Panc1 (cell line): ENCODE results near the gene MSX1. TPM values are rescaled to one million over a fixed set of nuclear protein-coding genes. Genes with fewer than 3 reads are reported as not detected.

ENCODE experiments used
- ATAC-seq: fragments of 200-7000 bp; cut with Tn5 transposase; 2 replicates; pipeline ENCODE4 v1.9.1; 2020; ENCODE audit warnings: mild to moderate bottlenecking, moderate library complexity
- BruUV-seq: library from RNA; stranded (reverse); fragments of 400-500 nt; replicated peaks from 2 replicates; lab custom pipeline; 2021; lab: Mats Ljungman, UMichigan
- CTCF ChIA-PET: fragments of 300-600 bp; sonication (Branson Sonifier 250); formaldehyde crosslinking; loops from one replicate; lab custom pipeline; 2022; ENCODE audit warnings: antibody characterized with exemption; lab: Charles Lee
- POLR2A ChIA-PET: fragments of 300-600 bp; sonication (Branson Sonifier 250); formaldehyde crosslinking; loops from one replicate; lab custom pipeline; 2022; ENCODE audit warnings: antibody characterized with exemption; lab: Charles Lee
- DNase-seq: peaks from one replicate; pipeline ENCODE4 v3.0.0-alpha.2; 2010; ENCODE audit warnings: low read depth, low spot score
- H3K27ac ChIP-seq: 2 replicates; pipeline ENCODE4 v1.5.1; 2011; ENCODE audit warnings: mild to moderate bottlenecking, low read length, inconsistent platforms
- H3K27me3 ChIP-seq: fragments of 200-500 bp; sonication (Bioruptor generic); 2 replicates; pipeline ENCODE4 v1.6.0; 2014; ENCODE audit warnings: low read length, inconsistent platforms; ENCODE audit not compliant: control insufficient read depth, insufficient read depth
- H3K36me3 ChIP-seq: fragments of 200-500 bp; sonication (Bioruptor generic); 2 replicates; pipeline ENCODE4 v1.5.1; 2014; ENCODE audit warnings: inconsistent platforms, mild to moderate bottlenecking, low read length, moderate library complexity; ENCODE audit not compliant: control insufficient read depth, insufficient read depth
- H3K4me1 ChIP-seq: 2 replicates; pipeline ENCODE4 v1.5.1; 2011; ENCODE audit warnings: inconsistent platforms, mild to moderate bottlenecking, low read length, moderate library complexity; ENCODE audit not compliant: control insufficient read depth, insufficient read depth
- H3K4me3 ChIP-seq, 2 experiments: 2 replicates each; pipeline ENCODE4 v1.5.1; 2011 to 2012; ENCODE audit warnings: low read depth in 2 of 2, low read length in 2 of 2, mild to moderate bottlenecking in 2 of 2, inconsistent platforms in 1 of 2, moderate library complexity in 1 of 2
- H3K9me3 ChIP-seq: fragments of 200-500 bp; sonication (Bioruptor generic); 2 replicates; pipeline ENCODE4 v1.5.1; 2014; ENCODE audit warnings: low read depth, mild to moderate bottlenecking, inconsistent platforms, low read length, moderate library complexity; ENCODE audit not compliant: control insufficient read depth, insufficient read depth
- CTCF ChIP-seq: fragments of 450-650 bp; IDR thresholded peaks from 2 replicates; pipeline ENCODE4 v1.5.1; 2017; ENCODE audit warnings: mild to moderate bottlenecking
- POLR2AphosphoS5 ChIP-seq: IDR thresholded peaks from 2 replicates; pipeline ENCODE4 v1.6.1; 2012; ENCODE audit warnings: mild to moderate bottlenecking, low read depth, low read length, moderate library complexity
- REST ChIP-seq, 2 experiments: IDR thresholded peaks; 2 replicates each; pipeline ENCODE4 v1.6.1; 2011 to 2012; ENCODE audit warnings: low read depth in 2 of 2, control low read depth in 1 of 2, low read length in 1 of 2, mild to moderate bottlenecking in 1 of 2, moderate library complexity in 1 of 2; ENCODE audit not compliant: insufficient read depth in 1 of 2
- SIN3A ChIP-seq: IDR thresholded peaks from 2 replicates; pipeline ENCODE4 v1.6.1; 2012; ENCODE audit warnings: low read depth, mild to moderate bottlenecking, low read length, moderate library complexity, borderline replicate concordance; ENCODE audit not compliant: insufficient read depth
- TCF7L2 ChIP-seq: IDR thresholded peaks from 2 replicates; pipeline ENCODE4 v1.6.1; 2011; ENCODE audit warnings: mild to moderate bottlenecking, low read depth, low read length, inconsistent platforms
- in situ Hi-C: cut with HindIII; loops from 2 replicates; pipeline ENCODE4 v1.10.0; 2016; ENCODE audit warnings: low sequenced_read_pairs, low pct_unique_long_range_greater_than_20kb
- intact Hi-C: fragments of 100-400 bp; cut with micrococcal nuclease; formaldehyde crosslinking; loops from one replicate; pipeline ENCODE4 v1.10.0; 2022; ENCODE audit not compliant: unreplicated experiment
- total RNA-seq: library from RNA; stranded (reverse); gene quantifications from one replicate; pipeline ENCODE4 v1.2.1, GENCODE V29; 2021; ENCODE audit not compliant: unreplicated experiment

Gene MSX1
- total RNA-seq, 1 experiment from 2014 or later: 3.4 TPM

DNA sequence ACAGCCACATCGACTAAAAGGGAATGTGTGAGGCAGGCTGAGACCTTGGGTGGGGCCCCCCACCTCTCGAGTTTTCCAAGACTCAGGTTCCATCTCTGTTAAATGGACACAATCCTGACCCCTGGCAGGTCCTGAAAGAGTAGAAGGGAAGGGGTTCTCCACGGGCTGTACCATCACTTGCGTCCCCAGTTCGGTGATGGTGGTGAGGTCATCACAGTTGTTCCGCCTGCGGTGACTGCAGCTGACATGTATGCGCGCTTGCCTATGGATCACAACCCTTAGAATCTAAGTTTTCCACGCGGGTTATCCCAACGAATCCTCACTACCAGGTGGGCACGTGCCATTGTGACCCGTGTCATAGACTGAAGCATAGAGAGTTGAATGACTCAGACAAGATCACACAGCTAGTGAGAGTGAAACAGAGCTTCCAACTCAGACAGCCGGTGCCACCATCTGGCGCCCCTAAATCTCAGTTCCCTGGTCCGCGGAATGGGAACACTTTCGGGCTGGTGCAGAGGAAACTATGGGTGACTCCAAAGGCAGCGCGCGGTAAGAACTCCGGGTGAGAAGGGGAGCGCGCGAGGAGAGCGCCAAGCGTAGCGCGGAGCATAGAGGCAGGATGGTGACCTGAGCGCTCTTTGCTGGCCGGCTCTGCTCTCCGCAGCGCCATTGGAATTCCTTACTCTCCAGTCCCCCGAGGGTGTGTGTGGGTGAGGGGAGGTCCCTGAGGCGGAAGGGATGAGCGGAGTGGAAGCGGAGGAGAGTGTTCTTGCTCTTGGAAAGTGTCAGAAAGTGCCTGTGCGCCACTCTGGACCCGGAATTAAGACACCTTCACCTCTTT, 10.5 kb downstream of the MSX1 start:
- DNase-seq (no peak), ATAC-seq (0 out of 2 replicates have a peak, but pooled peaks have one; percentile 27)
- intact Hi-C loops: loop anchor here (10.0 kb wide), 2 partner anchors 195 to 385 kb away; no protein-coding TSS in a partner anchor
- Histone ChIP-seq H3K9me3 (no peaks in the 10 kb centered on the region), H3K36me3 (no peaks in the 10 kb centered on the region), H3K4me1 (no peaks in the 10 kb centered on the region), H3K27ac (no peak overlapping the region), H3K4me3 (no peak overlapping the region), H3K27me3 (peaks cover 4% of the 10 kb centered on the region; the same call in 1 of the 2 replicates)
- no TSS peak for BruUV-seq
- in situ Hi-C loops: no loop called here
- CTCF ChIA-PET: no interaction called here
- POLR2A ChIA-PET: no interaction called here
- TF ChIP-seq CTCF (no peak), POLR2AphosphoS5 (no peak), TCF7L2 (no peak), SIN3A (no peak), REST (IDR thresholded peaks at IDR 0.05; ENCODE audit: insufficient read depth in 1 of 2, low read depth in 2 of 2, low read length in 1 of 2) (no peak)

GRCh38 chr4:4870576-4871241, 11.2 kb downstream of the MSX1 start:
- no peak for DNase-seq
- H3K4me3 ChIP-seq: 0 out of 4 replicates have a peak overlapping the region, but pooled peaks of 1 of the 2 experiments have one; percentile 9
- peak; percentile 30; the same call in 1 of the 2 replicates for ATAC-seq
- TF ChIP-seq CTCF (no peak), TCF7L2 (no peak), REST (IDR thresholded peaks at IDR 0.05; ENCODE audit: insufficient read depth in 1 of 2, low read depth in 2 of 2, low read length in 1 of 2) (no peak), SIN3A (no peak), POLR2AphosphoS5 (no peak)
- no peaks in the 10 kb centered on the region for H3K36me3 ChIP-seq
- in situ Hi-C loops (no loop called here), intact Hi-C loops (loop anchor here (10.0 kb wide), 1 partner anchor 196 kb away; no protein-coding TSS in a partner anchor)
- ChIA-PET POLR2A (no interaction called here), CTCF (no interaction called here)
- no TSS peak for BruUV-seq
- H3K27me3 ChIP-seq: peaks cover 4% of the 10 kb centered on the region; the same call in 1 of the 2 replicates
- no peak overlapping the region for H3K27ac ChIP-seq
- H3K9me3 ChIP-seq: no peaks in the 10 kb centered on the region
- no peaks in the 10 kb centered on the region for H3K4me1 ChIP-seq
